ENCODE measurements around the gene ATPAF1. TPM values are rescaled to one million over a fixed set of nuclear protein-coding genes. Genes with fewer than 3 reads are reported as not detected.
"Not testable (repeated sequence)": the region's sequence is repeated elsewhere in the genome, so short reads cannot be mapped to it uniquely, and the experiment has no call there.

ATPAF1 gene
- total RNA-seq, 1 donor from 2014 or later: 37.8 TPM

DNA sequence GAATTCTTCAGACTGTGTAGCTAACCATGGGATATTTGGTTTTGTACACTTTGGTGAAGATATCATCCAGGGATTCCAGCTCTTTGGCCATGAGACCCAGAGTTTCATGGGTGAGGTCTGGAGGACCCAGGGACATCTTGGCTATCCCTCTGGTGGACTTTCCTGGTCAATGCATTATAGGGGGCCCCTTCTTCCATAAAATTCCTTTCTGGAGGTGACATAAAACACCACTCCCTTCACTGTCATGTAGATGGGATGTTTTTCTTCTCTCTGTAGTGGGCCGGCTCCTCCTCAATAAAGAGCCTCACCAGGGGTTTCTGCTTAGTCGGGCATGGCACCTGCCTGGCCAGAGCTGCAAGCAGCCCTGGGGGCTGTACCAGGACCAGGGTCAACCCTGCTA is 2.2 kb downstream of the ATPAF1 start:
- no peak overlapping the region for H3K4me3 Mint-ChIP-seq (ENCODE audit: unreplicated experiment)
- peaks cover 5% of the 10 kb centered on the region for H3K9me3 Mint-ChIP-seq (ENCODE audit: unreplicated experiment)
- peaks cover 3% of the 10 kb centered on the region for H3K36me3 Mint-ChIP-seq (ENCODE audit: unreplicated experiment)
- H3K27ac Mint-ChIP-seq (ENCODE audit: unreplicated experiment): no peak overlapping the region
- H3K27me3 Mint-ChIP-seq (ENCODE audit: unreplicated experiment): peaks cover 2% of the 10 kb centered on the region
- no peak for DNase-seq
- H3K4me1 Mint-ChIP-seq (ENCODE audit: low read depth, unreplicated experiment): peaks cover 7% of the 10 kb centered on the region
- TF ChIP-seq, protein P1, sequence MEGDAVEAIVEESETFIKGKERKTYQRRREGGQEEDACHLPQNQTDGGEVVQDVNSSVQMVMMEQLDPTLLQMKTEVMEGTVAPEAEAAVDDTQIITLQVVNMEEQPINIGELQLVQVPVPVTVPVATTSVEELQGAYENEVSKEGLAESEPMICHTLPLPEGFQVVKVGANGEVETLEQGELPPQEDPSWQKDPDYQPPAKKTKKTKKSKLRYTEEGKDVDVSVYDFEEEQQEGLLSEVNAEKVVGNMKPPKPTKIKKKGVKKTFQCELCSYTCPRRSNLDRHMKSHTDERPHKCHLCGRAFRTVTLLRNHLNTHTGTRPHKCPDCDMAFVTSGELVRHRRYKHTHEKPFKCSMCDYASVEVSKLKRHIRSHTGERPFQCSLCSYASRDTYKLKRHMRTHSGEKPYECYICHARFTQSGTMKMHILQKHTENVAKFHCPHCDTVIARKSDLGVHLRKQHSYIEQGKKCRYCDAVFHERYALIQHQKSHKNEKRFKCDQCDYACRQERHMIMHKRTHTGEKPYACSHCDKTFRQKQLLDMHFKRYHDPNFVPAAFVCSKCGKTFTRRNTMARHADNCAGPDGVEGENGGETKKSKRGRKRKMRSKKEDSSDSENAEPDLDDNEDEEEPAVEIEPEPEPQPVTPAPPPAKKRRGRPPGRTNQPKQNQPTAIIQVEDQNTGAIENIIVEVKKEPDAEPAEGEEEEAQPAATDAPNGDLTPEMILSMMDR (IDR thresholded peaks at IDR 0.05; ENCODE audit: partially characterized antibody, unreplicated experiment): no peak

DNA sequence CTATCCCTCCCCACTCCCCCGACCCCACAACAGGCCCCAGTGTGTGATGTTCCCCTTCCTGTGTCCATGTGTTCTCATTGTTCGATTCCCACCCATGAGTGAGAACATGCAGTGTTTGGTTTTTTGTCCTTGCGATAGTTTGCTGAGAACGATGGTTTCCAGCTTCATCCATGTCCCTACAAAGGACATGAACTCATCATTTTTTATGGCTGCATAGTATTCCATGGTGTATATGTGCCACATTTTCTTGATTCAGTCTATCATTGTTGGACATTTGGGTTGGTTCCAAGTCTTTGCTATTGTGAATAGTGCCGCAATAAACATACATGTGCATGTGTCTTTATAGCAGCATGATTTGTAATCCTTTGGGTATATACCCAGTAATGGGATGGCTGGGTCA is 5.2 kb downstream of the ATPAF1 start:
- H3K9me3 Mint-ChIP-seq (ENCODE audit: unreplicated experiment); DNase-seq; H3K36me3 Mint-ChIP-seq (ENCODE audit: unreplicated experiment); H3K4me1 Mint-ChIP-seq (ENCODE audit: low read depth, unreplicated experiment); H3K27me3 Mint-ChIP-seq (ENCODE audit: unreplicated experiment); H3K4me3 Mint-ChIP-seq (ENCODE audit: unreplicated experiment); H3K27ac Mint-ChIP-seq (ENCODE audit: unreplicated experiment): not testable (repeated sequence)

DNA sequence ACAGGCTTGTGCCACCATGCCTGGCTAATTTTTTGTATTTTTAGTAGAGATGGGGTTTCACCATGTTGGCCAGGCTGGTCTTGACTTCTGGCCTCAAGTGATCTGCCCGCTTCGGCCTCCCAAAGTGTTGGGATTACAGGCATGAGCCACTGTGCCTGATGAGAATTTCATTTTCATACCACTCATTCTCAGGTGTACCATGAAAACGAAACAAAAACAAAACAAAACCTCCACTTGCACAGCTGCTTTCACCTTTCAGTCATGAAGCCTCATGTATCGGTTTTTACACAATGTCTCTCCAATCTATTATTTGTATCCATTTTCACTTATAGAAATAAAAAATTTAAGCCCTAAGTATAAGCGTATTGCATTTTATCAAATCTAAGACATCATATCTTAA is 8.0 kb downstream of the ATPAF1 start:
- H3K4me3 Mint-ChIP-seq (ENCODE audit: unreplicated experiment); H3K9me3 Mint-ChIP-seq (ENCODE audit: unreplicated experiment): not testable (repeated sequence)

DNA sequence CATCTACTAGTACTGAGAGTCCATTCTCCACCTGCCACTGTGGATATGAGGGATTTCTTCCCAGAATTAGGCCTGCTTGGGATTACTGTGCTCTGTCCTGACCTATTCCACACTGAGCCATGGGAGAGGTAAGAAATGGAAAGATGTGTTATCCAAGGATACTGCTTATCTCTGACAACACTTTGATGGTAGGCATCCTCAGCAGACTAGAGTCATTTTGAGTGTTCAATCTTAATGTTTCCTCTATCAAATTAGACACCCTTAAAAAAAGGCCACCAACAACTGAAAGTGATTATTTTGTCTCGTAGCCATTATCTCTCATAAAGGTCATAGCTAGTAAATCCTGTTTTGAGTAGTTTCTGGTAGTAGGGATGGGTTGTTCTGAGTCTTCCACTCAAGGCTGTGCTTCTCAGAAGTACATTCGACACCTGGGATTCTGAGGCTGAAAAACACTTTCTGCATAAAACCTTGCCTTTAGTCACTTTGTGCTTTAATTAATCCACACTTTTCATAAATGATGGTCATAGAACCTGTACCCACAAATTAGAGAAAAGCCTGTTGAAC is 8.8 kb downstream of the ATPAF1 start:
- no peak for DNase-seq
- Mint-ChIP-seq H3K27me3 (ENCODE audit: unreplicated experiment) (no peaks in the 10 kb centered on the region), H3K4me3 (ENCODE audit: unreplicated experiment) (no peak overlapping the region), H3K9me3 (ENCODE audit: unreplicated experiment) (no peaks in the 10 kb centered on the region), H3K27ac (ENCODE audit: unreplicated experiment) (no peak overlapping the region), H3K4me1 (ENCODE audit: low read depth, unreplicated experiment) (no peaks in the 10 kb centered on the region), H3K36me3 (ENCODE audit: unreplicated experiment) (peaks cover 10% of the 10 kb centered on the region)
- TF ChIP-seq, protein P1 (IDR thresholded peaks at IDR 0.05; ENCODE audit: partially characterized antibody, unreplicated experiment): no peak

More for the DNA sequence above, 8.0 kb downstream of the ATPAF1 start:
- DNase-seq; H3K27ac Mint-ChIP-seq (ENCODE audit: unreplicated experiment); H3K27me3 Mint-ChIP-seq (ENCODE audit: unreplicated experiment); H3K36me3 Mint-ChIP-seq (ENCODE audit: unreplicated experiment); H3K4me1 Mint-ChIP-seq (ENCODE audit: low read depth, unreplicated experiment): not testable (repeated sequence)

DNA sequence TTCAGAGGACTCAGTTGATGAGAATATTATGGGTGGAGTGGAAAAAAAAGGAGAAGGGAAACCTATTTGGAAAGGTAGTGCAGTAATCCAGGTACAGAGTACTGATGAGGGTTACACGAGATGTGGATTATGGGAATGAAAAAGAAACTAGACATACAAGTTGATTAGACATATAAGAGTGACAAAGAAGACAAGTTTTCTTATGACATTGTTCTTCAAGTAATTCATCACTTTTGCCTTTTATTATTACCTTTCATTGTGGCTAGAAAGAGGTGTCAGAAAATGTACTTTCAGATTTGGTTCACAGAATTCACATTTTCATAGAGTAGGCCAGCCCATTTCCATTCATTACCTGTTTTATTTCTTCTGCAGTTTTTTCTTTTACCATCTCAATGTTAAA is 10.4 kb downstream of the ATPAF1 start:
- H3K4me3 Mint-ChIP-seq (ENCODE audit: unreplicated experiment): no peak overlapping the region
- H3K4me1 Mint-ChIP-seq (ENCODE audit: low read depth, unreplicated experiment): no peaks in the 10 kb centered on the region
- TF ChIP-seq, protein P1 (IDR thresholded peaks at IDR 0.05; ENCODE audit: partially characterized antibody, unreplicated experiment): no peak
- H3K27ac Mint-ChIP-seq (ENCODE audit: unreplicated experiment): no peak overlapping the region
- H3K9me3 Mint-ChIP-seq (ENCODE audit: unreplicated experiment): no peaks in the 10 kb centered on the region
- no peak for DNase-seq
- H3K27me3 Mint-ChIP-seq (ENCODE audit: unreplicated experiment): no peaks in the 10 kb centered on the region
- H3K36me3 Mint-ChIP-seq (ENCODE audit: unreplicated experiment): peaks cover 10% of the 10 kb centered on the region

DNA sequence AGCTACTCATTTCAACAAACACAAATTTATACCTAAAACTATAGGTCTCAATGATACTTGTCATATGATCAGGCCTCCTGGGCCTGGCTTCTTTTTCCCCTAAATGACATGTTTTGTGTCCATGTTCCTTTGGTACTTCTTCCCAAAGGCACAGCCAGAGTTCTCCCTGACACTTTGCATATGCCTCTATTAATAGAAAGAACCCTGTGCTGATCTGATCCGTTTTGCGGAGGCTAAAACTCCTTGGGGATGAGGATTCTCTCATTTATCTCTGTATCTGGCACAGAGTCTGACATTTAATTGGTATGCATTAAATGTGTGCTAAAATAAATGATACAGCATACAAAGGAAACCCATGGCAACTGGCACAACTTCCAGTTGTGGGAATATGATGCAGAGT is 11.5 kb downstream of the ATPAF1 start:
- TF ChIP-seq, protein P1 (IDR thresholded peaks at IDR 0.05; ENCODE audit: partially characterized antibody, unreplicated experiment): no peak
- Mint-ChIP-seq H3K4me3 (ENCODE audit: unreplicated experiment) (no peak overlapping the region), H3K4me1 (ENCODE audit: low read depth, unreplicated experiment) (no peaks in the 10 kb centered on the region), H3K36me3 (ENCODE audit: unreplicated experiment) (peaks cover 10% of the 10 kb centered on the region), H3K27ac (ENCODE audit: unreplicated experiment) (no peak overlapping the region), H3K27me3 (ENCODE audit: unreplicated experiment) (no peaks in the 10 kb centered on the region), H3K9me3 (ENCODE audit: unreplicated experiment) (no peaks in the 10 kb centered on the region)
- DNase-seq: no peak
